K562 (cell line): ENCODE data around the gene CRY2. TPM values are rescaled to one million over a fixed set of nuclear protein-coding genes. Genes with fewer than 3 reads are reported as not detected.

Source experiments
- ATAC-seq: fragments of 200-7000 bp; cut with Tn5 transposase; 3 replicates; pipeline ENCODE4 v1.9.1; 2020; ENCODE audit warnings: moderate library complexity
- BruUV-seq: library from RNA; stranded (reverse); fragments of 400-500 nt; replicated peaks from 2 replicates; lab custom pipeline; 2021; lab: Mats Ljungman, UMichigan
- CTCF ChIA-PET: fragments of 300-600 bp; formaldehyde crosslinking; extraction: SDS; loops from one replicate; lab custom pipeline; 2021; ENCODE audit warnings: low intra/inter-chr PET ratio; lab: Yijun Ruan, JAX
- POLR2A ChIA-PET: fragments of 300-600, 350-650 bp; sonication (Branson Sonifier 250); formaldehyde crosslinking; extraction: SDS; loops from one replicate; lab custom pipeline; 2021; ENCODE audit warnings: antibody characterized with exemption, inconsistent platforms; lab: Yijun Ruan, JAX
- DNase-seq, 4 experiments: peaks; one replicate each; pipeline versions ENCODE4 v3.0.0 to v3.0.0-alpha.2; 2011 to 2018; ENCODE audit warnings: low spot score in 3 of 4, mixed read lengths in 3 of 4; ENCODE audit errors: extremely low read depth in 1 of 4
- FAIRE-seq: peaks from 2 replicates; lab custom pipeline; 2011; peaks lifted over from hg19 to GRCh38; lab: Jason Lieb, UNC
- H2AFZ ChIP-seq: 2 replicates; pipeline ENCODE4 v1.6.0; 2011; ENCODE audit warnings: low read depth, low read length, control low read depth, inconsistent platforms
- H3K27ac ChIP-seq: fragments of 200-600 bp; 3 replicates; pipeline ENCODE4 v1.8.0; 2011; ENCODE audit warnings: low read depth, mild to moderate bottlenecking, control low read depth, inconsistent platforms, low read length, moderate library complexity, mixed read lengths; ENCODE audit errors: extremely low read depth
- H3K27me3 ChIP-seq, 2 experiments: fragments of 300-600 bp in 1 of 2; 2 replicates in 1 of 2; 3 replicates in 1 of 2; pipeline versions ENCODE4 v1.6.0 to v1.8.0; 2011; ENCODE audit warnings: inconsistent platforms in 2 of 2, low read length in 2 of 2, mild to moderate bottlenecking in 1 of 2, mixed read lengths in 1 of 2, moderate library complexity in 1 of 2; ENCODE audit not compliant: control insufficient read depth in 2 of 2, insufficient read depth in 2 of 2
- H3K36me3 ChIP-seq: fragments of 300-600 bp; 3 replicates; pipeline ENCODE4 v1.8.0; 2011; ENCODE audit warnings: mild to moderate bottlenecking, low read length, inconsistent platforms; ENCODE audit not compliant: control insufficient read depth, insufficient read depth
- H3K4me1 ChIP-seq, 2 experiments: fragments of 200-600 bp in 1 of 2; replicated peaks in 1 of 2; 2 replicates in 1 of 2; 3 replicates in 1 of 2; pipeline versions ENCODE4 v1.5.1 to v1.8.0; 2011; ENCODE audit warnings: inconsistent platforms in 2 of 2, low read length in 2 of 2, mild to moderate bottlenecking in 1 of 2, mixed read lengths in 1 of 2, moderate library complexity in 1 of 2; ENCODE audit not compliant: control insufficient read depth in 2 of 2, insufficient read depth in 2 of 2
- H3K4me2 ChIP-seq: 2 replicates; pipeline ENCODE4 v1.6.1; 2011; ENCODE audit warnings: low read length, control low read depth, inconsistent platforms, mixed read lengths; ENCODE audit not compliant: insufficient read depth
- H3K4me3 ChIP-seq: fragments of 200-600 bp; sonication (generic), shearing (Covaris generic); 2 replicates; pipeline ENCODE4 v1.5.1; 2016; ENCODE audit warnings: control low read depth, inconsistent platforms
- H3K79me2 ChIP-seq: fragments of 200-600 bp; 3 replicates; pipeline ENCODE4 v1.8.0; 2011; ENCODE audit warnings: low read length, inconsistent platforms; ENCODE audit not compliant: control insufficient read depth, insufficient read depth
- H3K9ac ChIP-seq, 2 experiments: 2 replicates each; pipeline versions ENCODE4 v1.6.0 to v1.6.1; 2011; ENCODE audit warnings: low read depth in 2 of 2, low read length in 2 of 2, control low read depth in 1 of 2, inconsistent platforms in 1 of 2, mild to moderate bottlenecking in 1 of 2, mixed read lengths in 1 of 2; ENCODE audit not compliant: insufficient read depth in 1 of 2
- H3K9me1 ChIP-seq: one replicate; pipeline ENCODE4 v1.6.0; 2011; ENCODE audit warnings: inconsistent platforms, mild to moderate bottlenecking, low read length, moderate library complexity; ENCODE audit not compliant: control insufficient read depth, insufficient read depth
- H3K9me3 ChIP-seq: replicated peaks from 2 replicates; pipeline ENCODE4 v1.5.1; 2011; ENCODE audit warnings: low read depth, low read length, inconsistent platforms; ENCODE audit not compliant: control insufficient read depth, insufficient read depth
- H4K20me1 ChIP-seq: replicated peaks from 2 replicates; pipeline ENCODE4 v1.6.1; 2011; ENCODE audit warnings: low read length, inconsistent platforms, mixed read lengths; ENCODE audit not compliant: control insufficient read depth, insufficient read depth
- ATF1 ChIP-seq, 2 experiments: fragments of 450-650 bp in 1 of 2; IDR thresholded peaks; 2 replicates each; pipeline ENCODE4 v1.6.1; 2016; ENCODE audit warnings: missing compliant biosample characterization in 1 of 2, missing genetic modification characterization in 1 of 2
- POLR2H ChIP-seq: IDR thresholded peaks from 2 replicates; pipeline ENCODE4 v1.6.1; 2016; ENCODE audit warnings: missing genetic modification characterization, low read depth, mild to moderate bottlenecking, control low read depth, missing compliant biosample characterization, moderate library complexity
- SIN3B ChIP-seq: fragments of 450-650 bp; IDR thresholded peaks from 2 replicates; pipeline ENCODE4 v1.6.1; 2017; ENCODE audit warnings: low read depth, mild to moderate bottlenecking, moderate library complexity
- SLC30A9 ChIP-seq: fragments of 250-450 bp; sonication (Bioruptor Pico); IDR thresholded peaks from 2 replicates; pipeline ENCODE4 v1.8.0; 2022; ENCODE audit warnings: mild to moderate bottlenecking, moderate library complexity
- SMC3 ChIP-seq: conservative IDR thresholded peaks from 2 replicates; pipeline ENCODE4 v1.6.1; 2011; ENCODE audit warnings: low read depth, low read length, improper control_type of control experiment; ENCODE audit not compliant: insufficient read depth
- TAF15 ChIP-seq: fragments of 200-400 bp; formaldehyde crosslinking; IDR thresholded peaks from 2 replicates; pipeline ENCODE4 v1.6.1; 2017; ENCODE audit warnings: mild to moderate bottlenecking, low read depth, low read length, moderate library complexity
- TOE1 ChIP-seq, 2 experiments: fragments of 450-650 bp in 1 of 2; sonication (generic) in 1 of 2; formaldehyde crosslinking in 1 of 2; IDR thresholded peaks; 2 replicates each; pipeline versions ENCODE4 v1.7.1 to v1.8.0; 2016 to 2022; ENCODE audit warnings: borderline replicate concordance in 2 of 2, mild to moderate bottlenecking in 2 of 2, antibody characterized with exemption in 1 of 2, inconsistent platforms in 1 of 2, low read depth in 1 of 2, missing genetic modification reagents in 1 of 2, moderate library complexity in 1 of 2
- ZKSCAN8 ChIP-seq: fragments of 200-800 bp; sonication (Bioruptor generic); IDR thresholded peaks from 2 replicates; pipeline ENCODE4 v1.6.1; 2016; ENCODE audit warnings: missing genetic modification characterization, missing compliant biosample characterization
- ZNF830 ChIP-seq: fragments of 250-450 bp; sonication (Bioruptor Pico); IDR thresholded peaks from 2 replicates; pipeline ENCODE4 v1.5.0; 2021; ENCODE audit warnings: mild to moderate bottlenecking
- WGBS: fragments of 100-300 bp; shearing (Covaris generic); methylation state at CpG from one replicate; pipeline ENCODE4 v1.1.6; 2016; ENCODE audit warnings: low coverage, mixed read lengths; ENCODE audit not compliant: insufficient coverage; ENCODE audit errors: missing lambda C conversion rate; 5-methylcytosine and 5-hydroxymethylcytosine counted together
- in situ Hi-C: fragments of 300-500 bp; cut with MboI; formaldehyde crosslinking; loops from 4 replicates; pipeline ENCODE4 v1.15.0; 2018; ENCODE audit warnings: inconsistent platforms, mixed read lengths
- intact Hi-C: fragments of 100-400 bp; cut with micrococcal nuclease; formaldehyde crosslinking; loops from 2 replicates; pipeline ENCODE4 v1.14.2; 2022
- polyA plus RNA-seq, 8 experiments: library from polyadenylated mRNA; depleted of rRNA in 4 of 8; stranded (reverse) in 5 of 8; unstranded in 3 of 8; fragments of >200 nt; fragmentation: Nextera tagmentation in 2 of 8; fragmentation: Illumina TruSeq in 1 of 8; extraction: Ambion mirVana in 2 of 8; extraction: Trizol in 1 of 8; gene quantifications; 2 replicates each; pipeline versions ENCODE4 v1.2.1 to v1.2.3, GENCODE V29; 2011 to 2014; ENCODE audit warnings: inconsistent platforms in 1 of 8, missing spikeins in 1 of 8
- total RNA-seq, 7 experiments: library from RNA; depleted of rRNA in 6 of 7; stranded (reverse); fragments of >200 nt in 6 of 7; fragmentation: Illumina TruSeq in 2 of 7; extraction: Trizol in 2 of 7; gene quantifications; 2 replicates each; pipeline versions ENCODE4 v1.2.1 to v1.2.3, GENCODE V29; 2011 to 2021; ENCODE audit warnings: low replicate concordance in 1 of 7
- TF ChIP-seq, protein P1 (sequence below): sonication (generic); formaldehyde crosslinking; IDR thresholded peaks from 2 replicates; pipeline ENCODE4 v1.5.0; 2020; ENCODE audit warnings: missing genetic modification reagents
- TF ChIP-seq, protein P2 (sequence below): sonication (generic); formaldehyde crosslinking; IDR thresholded peaks from 2 replicates; pipeline ENCODE4 v1.8.0; 2022; ENCODE audit warnings: missing genetic modification reagents, mild to moderate bottlenecking, borderline replicate concordance

The CRY2 gene
- total and polyA plus RNA-seq, 9 of the 15 experiments (the other 6 are each of a cell fraction or from before 2014, with no cell fraction given) = 2.3 to 23.9 (median 14.8) TPM

DNA sequence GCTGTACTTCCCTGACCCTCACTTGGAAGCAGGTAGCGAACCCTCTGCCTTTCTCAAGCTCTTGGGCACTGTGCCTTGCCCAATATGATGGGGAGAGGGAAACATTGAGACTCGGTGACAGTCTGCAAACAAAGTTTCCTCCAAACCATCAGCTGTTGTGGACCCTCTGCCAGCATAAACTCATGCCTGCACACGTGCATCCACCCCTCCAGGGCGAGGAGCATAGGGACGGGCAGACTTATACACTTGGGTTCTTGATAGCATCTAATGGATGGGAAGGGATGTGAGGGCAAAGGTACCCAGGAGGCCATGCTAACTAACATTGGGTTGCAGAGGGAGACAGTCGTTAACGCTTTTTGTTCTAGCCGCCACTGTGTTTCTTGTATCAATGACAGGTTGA is 29.9 kb downstream of the CRY2 start:
- in situ Hi-C loops (no loop called here), intact Hi-C loops (loop anchor here (10.0 kb wide), 1 partner anchor 68 kb away; no protein-coding TSS in a partner anchor)
- DNase-seq = no peak
- CTCF ChIA-PET = interaction anchor here (0.6 kb wide), 1 partner anchor 211 kb away, joined by 3 read pairs; no protein-coding TSS in a partner anchor
- Histone ChIP-seq H3K9me3 (no peaks in the 10 kb centered on the region), H3K27me3 (no peaks in the 10 kb centered on the region), H3K79me2 (no peaks in the 10 kb centered on the region), H3K27ac (no peak overlapping the region), H3K36me3 (peaks cover 64% of the 10 kb centered on the region), H3K9ac (no peak overlapping the region), H3K4me2 (no peak overlapping the region), H3K9me1 (no peaks in the 10 kb centered on the region), H2AFZ (no peak overlapping the region), H3K4me3 (no peak overlapping the region), H4K20me1 (peaks cover 11% of the 10 kb centered on the region), H3K4me1 (peaks cover 11 to 22% of the 10 kb centered on the region in 2 experiments)
- BruUV-seq = no TSS peak
- WGBS = 82% methylated on average over 8 of the region's 8 CpGs
- no peak for FAIRE-seq
- POLR2A ChIA-PET = interaction anchor here (0.6 to 0.7 kb wide), 2 partner anchors 53 to 1264 kb away, joined by 3 read pairs; no protein-coding TSS in a partner anchor
- no peak for TF ChIP-seq TAF15
- TF ChIP-seq ATF1 (CRISPR knock-in tag; IDR thresholded peaks at IDR 0.05) = no peak
- TF ChIP-seq ATF1 (tag; IDR thresholded peaks at IDR 0.05) = no peak
- no peak for TF ChIP-seq ZKSCAN8 (CRISPR knock-in tag)
- no peak for TF ChIP-seq POLR2H (tag)
- TF ChIP-seq, protein P1, sequence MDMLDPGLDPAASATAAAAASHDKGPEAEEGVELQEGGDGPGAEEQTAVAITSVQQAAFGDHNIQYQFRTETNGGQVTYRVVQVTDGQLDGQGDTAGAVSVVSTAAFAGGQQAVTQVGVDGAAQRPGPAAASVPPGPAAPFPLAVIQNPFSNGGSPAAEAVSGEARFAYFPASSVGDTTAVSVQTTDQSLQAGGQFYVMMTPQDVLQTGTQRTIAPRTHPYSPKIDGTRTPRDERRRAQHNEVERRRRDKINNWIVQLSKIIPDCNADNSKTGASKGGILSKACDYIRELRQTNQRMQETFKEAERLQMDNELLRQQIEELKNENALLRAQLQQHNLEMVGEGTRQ (CRISPR knock-in tag) = no peak
- TF ChIP-seq SIN3B = no peak
- no peak for TF ChIP-seq SMC3
- TF ChIP-seq TOE1 (IDR thresholded peaks at IDR 0.05; ENCODE audit: borderline replicate concordance) = no peak
- TF ChIP-seq TOE1 (CRISPR knock-in tag; IDR thresholded peaks at IDR 0.05; ENCODE audit: borderline replicate concordance, low read depth) = no peak
- TF ChIP-seq SLC30A9 = no peak
- TF ChIP-seq ZNF830 (CRISPR knock-in tag) = no peak
- TF ChIP-seq, protein P2, sequence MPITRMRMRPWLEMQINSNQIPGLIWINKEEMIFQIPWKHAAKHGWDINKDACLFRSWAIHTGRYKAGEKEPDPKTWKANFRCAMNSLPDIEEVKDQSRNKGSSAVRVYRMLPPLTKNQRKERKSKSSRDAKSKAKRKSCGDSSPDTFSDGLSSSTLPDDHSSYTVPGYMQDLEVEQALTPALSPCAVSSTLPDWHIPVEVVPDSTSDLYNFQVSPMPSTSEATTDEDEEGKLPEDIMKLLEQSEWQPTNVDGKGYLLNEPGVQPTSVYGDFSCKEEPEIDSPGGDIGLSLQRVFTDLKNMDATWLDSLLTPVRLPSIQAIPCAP (CRISPR knock-in tag) = no peak
- no peak for ATAC-seq
